ENCODE data around the gene GALNT12.

GALNT12 gene

DNA sequence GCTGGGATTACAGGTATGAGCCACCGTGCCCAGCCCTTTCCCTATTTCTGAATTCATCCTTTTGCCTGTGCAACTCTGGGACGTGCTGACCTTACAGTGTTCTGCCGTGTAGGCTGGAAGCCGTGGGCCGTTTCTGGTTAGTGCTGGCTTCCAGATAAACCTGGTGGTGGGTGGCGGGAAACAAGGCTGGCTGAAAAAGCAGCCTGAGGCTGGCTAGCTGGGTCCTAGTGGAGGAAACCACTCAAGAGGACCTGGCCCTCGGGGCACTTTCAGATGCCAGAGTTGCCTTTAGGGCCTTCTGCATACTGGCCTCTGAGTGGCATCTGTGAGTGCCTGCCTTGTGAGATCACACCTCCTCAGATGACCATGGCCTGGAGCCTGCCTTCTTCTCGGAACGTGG, 26.9 kb downstream of the GALNT12 start:
- DNase-seq: no peak

DNA sequence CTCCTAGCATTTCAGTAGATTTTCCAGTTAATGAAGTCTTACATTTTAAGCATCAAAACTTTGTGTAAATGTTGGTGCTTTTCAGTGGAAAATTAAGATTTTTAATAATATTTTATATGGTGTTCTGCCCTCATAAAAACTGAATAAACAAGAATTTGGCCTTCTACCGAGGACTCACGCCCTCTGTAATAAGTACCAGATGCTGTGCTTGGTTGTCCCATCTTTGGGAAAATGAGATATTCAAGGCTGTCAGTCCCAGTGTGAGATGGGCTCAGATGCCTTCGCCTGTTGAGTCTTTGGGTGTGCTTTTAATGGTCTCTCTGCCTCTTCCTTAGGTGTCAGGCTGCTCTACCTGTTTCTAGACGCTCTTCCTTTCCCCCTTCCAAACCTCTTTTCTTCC, 28.7 kb downstream of the GALNT12 start:
- no peak for DNase-seq

DNA sequence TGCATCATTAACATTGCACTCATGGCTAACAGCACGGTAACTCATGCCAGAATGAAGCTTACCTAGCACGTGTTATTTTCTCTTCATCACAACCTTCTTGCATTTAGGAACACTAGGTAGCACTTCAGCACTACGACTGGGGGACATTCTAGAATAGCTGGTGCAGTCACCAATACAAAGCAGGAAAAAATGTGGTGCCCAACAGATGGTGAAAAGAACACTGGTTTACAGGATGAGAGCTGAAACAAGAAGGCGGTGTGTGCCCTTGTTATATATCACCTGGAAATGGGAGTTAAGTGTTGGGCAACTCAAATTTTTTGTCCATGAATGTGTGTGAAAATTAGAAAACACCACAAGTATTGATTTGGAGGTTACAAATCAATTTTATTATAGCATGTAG, 30.0 kb downstream of the GALNT12 start:
- DNase-seq: no peak

DNA sequence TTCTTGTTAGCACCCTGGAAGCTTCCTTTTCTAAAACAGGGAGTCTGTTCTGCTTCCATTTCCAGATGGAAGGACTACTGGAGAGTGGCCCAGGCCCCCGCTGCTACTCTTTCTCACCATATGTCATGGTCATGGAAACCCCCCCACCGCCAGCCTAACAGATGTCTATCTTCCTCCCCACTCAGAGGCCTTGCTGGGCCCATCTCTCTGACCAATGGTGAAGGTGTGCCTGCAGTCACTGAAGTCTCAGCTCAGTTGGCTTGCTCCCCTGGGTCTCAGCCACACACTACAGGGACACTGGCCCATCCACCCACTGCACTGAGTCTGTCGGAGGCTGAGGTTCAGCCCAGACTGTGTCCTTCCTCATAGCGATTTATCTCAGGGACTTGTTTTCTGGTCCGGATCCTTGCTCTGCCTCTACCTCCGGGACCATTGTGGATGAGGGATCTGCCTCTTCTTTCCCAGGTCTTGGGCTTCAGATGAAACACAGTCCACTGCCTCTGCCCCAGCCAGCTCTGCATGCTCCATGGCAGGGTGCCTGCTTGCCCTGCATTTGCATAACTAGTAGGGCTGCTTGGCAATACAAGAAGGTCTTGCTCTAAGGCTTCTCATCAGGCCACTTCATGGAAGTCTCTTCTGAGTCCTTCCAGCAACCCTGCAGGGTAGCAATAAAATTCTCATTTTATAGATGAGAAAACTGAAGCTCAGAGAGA, 30.8 kb downstream of the GALNT12 start:
- no peak for DNase-seq

DNA sequence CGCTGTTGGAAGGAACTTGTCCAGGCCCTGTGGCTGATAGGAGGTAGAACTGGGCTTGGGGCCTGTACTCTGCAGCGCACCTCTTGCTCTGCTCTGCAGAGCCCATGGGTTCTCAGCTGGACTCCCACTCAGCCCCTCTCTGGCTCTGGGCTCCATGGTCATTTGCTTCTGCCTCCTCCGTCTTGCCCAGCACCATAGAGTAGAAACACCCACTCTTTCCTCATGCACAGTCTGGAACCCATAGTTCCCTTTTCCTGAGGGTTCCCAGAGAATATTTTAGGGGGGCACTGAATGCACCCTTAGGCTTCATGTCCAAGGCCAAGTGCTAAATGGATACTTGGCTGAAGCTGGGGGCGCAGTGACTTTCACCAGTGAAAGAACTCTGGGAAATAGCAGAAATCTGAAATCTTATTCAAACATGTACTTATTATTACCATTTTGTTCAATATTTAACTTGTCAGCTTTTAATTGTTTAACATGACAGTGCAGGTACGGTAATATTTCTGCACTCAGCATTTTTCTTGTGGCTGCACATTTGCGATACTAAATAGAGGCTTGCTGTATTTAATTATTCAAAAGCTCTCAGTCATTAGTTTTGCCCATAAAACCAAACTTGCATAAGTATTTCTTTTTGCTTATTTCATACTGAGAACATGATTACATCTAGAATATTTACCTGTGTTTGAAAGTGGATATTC, 31.5 kb downstream of the GALNT12 start:
- DNase-seq: no peak

DNA sequence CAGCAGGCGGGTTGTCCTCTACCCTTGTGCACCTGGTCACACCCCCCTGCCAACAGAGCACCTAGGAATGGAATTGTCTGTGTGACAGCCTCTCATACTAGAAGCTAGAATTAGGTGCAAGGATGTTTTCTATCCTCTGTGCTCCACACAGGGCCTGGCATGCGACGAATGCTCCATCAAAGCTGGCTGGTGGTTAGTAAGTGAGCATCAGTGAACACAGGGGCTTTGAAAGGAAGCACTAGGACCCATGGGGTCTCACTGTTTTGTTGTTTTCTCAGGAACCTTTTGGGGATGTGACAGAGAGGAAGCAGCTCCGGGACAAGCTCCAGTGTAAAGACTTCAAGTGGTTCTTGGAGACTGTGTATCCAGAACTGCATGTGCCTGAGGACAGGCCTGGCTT, 32.3 kb downstream of the GALNT12 start:
- DNase-seq: no peak

DNA sequence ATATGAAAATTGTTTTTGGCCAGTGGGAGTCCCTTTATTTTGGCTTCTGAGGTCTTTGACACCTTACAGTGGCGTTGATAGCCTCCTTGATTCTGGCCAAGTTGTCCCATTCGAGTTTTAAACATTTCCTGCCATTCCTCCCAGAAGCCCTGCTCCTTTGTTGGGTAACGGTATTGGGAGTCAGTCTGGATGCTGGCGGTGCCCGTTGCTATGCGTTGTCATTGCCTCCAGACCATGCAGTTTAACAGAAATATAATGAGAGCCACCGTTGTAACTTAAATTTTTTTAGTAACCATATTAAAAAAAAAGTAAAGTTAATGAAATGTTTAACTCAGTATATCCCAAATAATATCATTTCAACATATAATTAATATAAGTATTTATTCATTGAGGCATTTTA, 35.0 kb downstream of the GALNT12 start:
- DNase-seq: no peak

DNA sequence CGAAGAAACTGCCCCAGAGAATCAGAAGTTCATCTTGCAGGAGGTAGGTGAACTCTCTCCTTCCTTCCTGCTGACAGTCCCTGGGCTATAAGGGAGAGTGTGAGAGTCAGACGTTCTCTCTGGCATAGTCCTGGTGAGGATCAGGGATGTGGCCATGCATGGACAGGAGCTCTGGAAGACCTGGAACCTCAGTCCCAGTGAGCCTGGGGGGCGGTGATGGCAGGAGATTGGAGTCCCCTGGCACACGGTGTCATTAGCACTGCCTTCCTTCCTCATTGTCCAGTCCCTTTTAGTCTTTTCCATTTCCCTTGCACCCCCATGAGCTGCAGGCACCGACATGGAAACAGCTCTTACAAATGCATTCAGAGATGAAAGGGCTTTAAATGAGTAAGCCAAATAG, 38.6 kb downstream of the GALNT12 start:
- no peak for DNase-seq

DNA sequence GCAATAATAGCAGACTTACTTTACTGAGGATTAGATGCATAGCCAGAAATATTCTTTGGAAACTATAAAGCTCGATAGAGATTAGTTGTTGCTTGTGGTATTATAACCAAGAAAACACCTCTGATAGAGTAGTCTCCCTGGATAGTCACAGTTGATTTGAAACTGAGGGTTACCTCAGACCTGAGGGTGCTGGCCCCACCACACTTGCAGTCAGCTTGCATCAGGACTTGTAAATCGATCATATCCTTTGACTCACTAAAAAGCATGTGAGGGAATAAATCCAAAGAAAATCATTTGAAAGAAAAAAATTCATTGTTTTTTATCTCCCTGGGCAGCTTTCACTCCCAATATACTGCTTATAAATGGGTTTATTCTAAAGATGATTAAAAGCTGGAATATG, 39.4 kb downstream of the GALNT12 start:
- DNase-seq: no peak

DNA sequence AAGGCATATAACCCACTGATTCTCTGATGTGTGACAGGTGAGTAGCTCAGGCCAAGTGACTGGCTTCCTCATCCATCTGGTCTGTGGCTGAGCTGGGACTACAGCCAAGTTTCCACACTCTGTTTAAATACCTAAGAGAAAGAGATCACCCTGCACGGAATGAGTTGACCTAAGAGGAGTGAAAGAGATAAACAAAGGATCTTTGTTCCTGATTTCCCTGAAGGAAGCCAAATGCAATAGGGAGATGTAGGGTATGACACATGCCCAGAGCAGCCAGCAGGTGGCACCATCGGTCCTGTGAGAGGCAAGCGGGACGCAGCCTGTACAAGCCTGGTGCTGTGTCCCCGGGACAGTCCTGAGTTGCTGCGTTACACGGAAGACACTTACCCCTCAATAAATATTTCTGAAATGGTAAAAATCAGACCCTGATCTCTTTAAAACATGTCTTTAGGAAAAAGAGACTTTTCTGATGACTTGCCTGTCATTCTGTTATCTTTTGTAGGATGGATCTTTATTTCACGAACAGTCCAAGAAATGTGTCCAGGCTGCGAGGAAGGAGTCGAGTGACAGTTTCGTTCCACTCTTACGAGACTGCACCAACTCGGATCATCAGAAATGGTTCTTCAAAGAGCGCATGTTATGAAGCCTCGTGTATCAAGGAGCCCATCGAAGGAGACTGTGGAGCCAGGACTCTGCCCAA, 41.1 kb downstream of the GALNT12 start:
- DNase-seq: peak; percentile 60 to 72

DNA sequence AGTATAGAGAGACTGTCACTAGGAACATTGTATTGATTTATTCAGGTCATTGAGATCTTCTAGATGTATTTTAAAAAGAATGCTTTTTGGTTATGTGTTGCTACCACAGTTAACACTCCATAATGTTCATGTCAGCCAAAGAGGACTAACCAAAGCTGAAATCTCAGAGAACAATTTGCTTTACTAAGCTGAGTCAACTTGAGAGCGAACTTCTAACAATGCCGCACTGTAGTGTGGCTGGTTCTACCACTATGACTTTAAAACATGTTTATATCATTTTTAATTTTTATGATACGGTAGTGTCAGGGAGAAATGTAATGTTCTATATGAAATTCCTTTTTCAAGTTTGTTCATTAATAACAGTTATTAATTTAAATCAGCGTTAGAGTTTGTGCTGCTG, 42.1 kb downstream of the GALNT12 start:
- no peak for DNase-seq

DNA sequence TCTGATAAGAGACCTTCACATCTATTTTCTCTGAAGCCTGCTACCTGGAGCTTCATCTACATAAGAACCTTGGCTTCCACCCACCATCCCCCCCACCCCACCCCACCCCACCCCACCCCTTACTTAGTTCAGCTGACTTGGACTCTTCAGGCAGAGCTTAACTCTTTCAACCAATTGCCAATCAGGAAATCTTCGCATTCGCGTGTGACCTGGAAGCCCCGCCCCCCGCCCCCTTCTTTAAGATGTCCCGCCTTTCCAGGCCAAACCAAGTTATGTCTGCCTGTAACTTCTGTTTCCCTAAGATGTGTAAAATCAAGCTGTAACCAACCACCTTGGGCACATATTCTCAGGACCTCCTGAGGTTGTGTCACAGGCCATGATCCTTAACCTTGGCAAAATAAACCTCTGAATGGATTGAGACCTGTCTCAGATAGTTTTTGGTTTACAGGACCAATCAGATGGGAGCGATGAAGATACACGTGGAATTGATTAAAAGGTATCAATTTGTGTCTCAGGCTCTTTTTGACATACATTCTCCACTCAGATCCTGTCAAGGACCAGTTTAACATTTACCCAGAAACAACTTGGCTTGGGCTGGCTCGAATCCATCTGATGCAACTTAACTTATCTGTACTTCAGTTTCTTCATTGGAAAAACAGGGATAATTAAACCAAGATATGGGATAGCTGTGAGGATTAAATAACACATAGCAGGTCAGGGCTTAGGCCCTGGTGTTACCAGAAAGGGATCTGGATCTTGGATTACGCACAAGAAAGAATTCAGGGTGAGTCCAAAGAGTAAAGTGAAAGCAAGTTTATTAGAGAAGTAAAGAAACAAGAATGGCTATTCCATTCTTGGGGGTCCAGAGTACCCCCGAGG, 43.6 kb downstream of the GALNT12 start:
- no peak for DNase-seq

DNA sequence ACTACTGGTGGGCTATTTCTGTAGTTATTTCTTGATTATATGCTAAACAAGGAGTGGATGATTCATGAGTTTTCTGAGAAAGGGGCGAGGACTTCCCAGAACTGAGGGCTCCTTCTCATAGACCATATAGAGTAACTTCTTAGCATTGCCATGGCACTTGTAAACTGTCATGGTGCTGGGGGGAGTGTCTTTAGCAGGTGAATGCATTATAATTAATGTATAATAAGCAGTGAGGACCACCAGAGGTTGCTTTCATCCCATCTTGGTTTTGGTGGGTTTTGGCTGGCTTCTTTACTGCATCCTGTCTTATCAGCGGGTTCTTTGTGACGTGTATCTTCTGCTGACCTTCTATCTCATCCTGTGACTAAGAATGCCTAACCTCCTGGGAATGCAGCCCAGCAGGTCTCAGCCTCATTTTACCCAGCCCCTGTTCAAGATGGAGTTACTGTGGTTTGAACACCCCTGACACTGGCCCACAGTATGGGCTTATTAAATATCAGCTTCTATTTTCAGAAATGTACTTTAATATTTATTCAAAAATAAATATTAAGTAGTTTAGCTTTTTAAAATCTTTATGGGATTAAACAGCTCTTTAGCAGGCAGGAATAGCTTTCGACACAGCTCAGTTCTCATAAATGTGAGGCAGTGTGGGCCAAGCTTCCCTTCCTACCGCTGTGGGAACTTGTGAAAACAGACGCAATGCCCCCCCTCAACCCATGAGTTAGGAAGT, 44.4 kb downstream of the GALNT12 start:
- no peak for DNase-seq

DNA sequence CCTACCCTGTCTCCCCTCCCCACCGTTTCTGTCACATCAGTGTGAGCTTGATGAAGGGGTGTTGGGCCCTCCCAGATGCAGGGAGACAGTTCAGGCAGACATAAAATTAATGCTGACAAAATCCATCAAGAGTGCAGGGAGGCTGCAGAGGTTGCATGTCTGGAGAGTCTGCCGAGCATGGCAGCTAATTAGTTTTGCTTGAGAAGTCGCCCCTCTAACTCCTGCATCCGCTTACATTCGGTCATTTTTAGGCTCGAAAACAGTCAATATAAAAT, 44.9 kb downstream of the GALNT12 start:
- no peak for DNase-seq

DNA sequence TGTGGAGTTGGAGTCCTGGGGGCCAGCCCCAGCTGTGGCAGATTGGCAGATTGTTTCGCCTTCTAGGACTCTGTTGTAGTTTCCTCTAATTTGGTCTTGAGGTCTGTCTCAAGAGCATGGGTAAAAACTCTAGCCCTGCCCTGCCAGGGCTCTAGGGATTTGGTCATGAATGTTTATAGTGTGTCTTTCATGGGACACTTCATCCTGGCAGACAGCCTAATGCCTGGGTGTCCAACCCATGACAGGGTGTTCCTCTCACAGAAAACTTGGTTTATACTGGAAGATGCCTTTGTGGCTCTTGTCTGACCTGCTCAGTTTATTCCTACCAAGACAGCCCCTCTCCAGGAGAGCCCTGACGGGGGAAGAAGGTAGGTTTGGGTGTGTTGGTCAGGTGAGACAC, 45.5 kb downstream of the GALNT12 start:
- DNase-seq: no peak

DNA sequence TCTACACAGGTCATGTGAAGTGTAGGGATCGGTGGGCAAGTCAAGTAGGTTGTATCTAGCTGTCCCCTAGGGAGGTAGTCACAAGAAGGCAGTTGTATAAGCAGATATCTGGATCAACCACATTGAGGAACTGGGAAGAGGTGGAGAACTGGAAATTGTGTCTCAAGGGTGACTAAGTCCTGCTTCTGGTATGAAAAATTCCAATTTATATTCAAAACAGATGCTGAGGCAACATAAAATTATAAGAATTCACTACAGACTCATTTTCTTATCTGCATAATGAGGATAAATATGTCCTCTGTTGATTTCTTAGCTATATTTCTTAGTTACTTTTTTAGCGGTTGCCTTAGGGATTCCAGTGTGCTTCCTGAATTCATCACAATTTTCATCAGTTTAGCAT, 46.8 kb downstream of the GALNT12 start:
- no peak for DNase-seq

DNA sequence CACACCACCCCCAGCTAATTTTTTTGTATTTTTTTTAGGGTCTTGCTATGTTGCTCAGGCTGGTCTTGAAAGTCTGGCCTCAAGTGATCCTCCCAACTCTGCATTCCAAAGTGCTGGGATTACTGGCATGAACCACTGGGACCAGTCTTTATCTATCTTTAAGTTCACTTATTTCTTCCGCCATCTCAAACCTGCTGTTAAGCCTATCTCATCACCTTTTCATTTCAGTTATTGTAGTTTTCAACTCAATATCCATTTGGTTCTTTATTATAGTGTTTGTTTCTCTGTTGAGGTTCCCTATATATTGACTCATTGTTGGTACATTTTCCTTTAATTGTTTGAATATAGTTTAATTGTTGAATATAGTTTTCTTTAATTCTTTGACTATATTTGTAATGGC, 48.1 kb downstream of the GALNT12 start:
- no peak for DNase-seq

DNA sequence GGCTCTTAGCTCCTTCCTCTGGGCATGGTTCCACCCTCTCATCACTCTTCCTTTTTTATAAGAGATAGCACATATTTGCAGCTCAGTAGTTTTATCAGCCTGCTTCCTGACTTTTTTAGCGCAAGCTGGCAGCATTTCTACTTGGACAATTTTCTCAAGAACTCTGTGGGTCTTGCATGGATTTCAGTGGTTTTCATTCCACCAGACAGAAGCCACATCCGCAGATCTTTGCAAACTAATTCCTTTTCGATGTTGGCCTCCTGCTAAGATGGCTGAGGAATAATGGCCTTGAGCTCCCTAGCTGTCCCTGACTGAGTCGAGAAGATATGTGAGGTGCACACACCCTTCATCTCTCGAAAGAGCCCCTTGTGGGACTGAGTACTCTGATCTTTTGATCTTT, 49.5 kb downstream of the GALNT12 start:
- DNase-seq: no peak

DNA sequence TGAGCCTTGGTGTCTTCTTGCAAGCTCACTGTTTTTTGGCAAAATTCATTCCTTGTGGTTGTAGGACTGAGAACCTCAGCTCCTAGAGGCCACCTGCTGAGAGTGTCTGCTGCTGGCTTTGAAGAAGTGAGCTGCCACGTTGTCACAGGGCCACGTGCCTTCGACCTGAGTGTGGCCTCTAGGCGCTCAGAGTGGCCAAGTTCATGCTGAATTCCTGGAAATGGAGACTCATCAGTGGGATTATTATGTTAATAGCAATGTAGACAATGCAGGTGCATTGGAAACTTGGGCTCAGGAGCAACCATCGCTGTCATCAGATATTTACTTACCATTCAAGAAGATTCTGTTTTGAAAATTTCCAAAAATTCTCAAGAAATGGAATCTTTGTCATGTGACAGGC, 52.5 kb downstream of the GALNT12 start:
- no peak for DNase-seq

DNA sequence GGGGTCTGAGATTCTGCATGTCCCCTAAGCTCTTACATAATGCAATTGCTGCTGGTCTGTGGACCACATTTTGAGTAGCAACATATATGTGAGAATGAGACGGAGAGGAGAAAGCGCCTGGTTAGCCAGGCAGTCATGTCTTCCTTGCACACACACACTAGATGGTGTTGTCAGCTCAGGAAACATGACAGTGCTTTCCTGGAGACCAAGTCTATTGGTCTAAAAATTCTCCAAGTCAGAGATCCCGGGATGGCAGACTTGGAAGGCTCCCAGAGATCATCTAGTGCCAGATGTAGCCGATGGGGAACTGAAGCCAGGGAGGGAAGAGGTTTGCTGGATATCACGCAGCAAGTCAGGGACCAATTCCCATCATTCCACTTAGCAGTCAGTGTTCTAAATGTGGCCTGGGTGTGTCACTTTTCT, 53.4 kb downstream of the GALNT12 start:
- DNase-seq: no peak

DNA sequence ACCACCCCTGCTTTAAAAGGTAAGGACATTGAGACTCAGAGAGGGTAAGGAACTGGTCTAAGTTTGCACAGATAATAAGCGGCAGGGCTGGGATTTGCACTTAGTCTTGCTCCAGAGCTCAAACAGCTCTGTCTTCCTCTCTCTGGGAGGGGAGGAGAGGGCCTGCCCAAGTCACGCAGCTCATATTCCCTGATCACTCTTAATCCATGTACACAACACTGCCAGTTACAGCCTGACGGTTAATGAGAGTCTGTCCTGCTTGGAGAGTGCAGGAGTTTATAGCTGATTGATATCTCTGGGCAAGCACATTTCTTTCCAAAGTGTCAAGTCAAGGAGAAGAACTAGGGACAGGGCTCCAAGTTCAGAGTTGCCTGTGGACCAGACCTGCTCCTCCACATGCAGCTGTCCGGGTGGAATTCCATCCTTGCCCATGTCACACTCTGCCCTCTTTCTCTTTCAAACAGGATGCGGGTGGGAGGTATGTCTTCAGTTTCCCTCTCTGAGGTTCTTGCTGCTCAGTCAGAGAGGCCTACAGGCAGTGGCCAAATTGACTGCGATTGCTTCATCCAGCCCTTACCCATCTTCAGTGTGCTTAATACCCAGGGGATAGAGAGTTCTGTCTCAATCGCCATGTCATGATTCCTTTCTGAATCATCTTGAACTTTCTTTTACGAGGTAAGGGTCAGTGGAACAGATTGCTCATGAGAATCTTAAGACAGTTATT, 54.5 kb downstream of the GALNT12 start:
- no peak for DNase-seq

DNA sequence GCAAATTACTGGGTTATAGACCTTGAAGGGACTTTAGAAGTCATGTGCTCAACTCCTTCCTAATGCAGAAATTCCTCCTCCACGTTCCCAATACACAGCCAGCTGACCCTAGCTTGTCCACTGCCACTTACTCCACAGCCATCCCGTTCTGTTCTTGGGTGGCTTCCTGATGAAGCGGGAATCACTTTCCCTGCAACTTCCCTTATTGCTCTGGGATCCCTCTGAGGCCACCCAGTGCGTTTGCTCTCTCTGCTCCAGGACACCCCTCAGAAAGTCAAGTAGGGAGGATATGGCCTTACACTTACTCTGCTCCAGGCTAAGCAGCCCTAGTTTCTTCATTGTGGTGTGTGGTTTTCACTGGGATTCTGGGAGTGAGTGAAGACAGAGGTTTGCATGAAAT, 55.5 kb downstream of the GALNT12 start:
- DNase-seq: no peak

Data from CD4-positive, alpha-beta T cell treated with Interleukin-1 beta for 1 hour (primary cell).